Tibial nerve (tissue), 3 donors: Measurements from ENCODE around the gene WARS2.

ENCODE experiments used
- CTCF ChIP-seq, 5 experiments: fragments of 200-600 bp in 3 of 5; fragments of 450-650 bp in 2 of 5; sonication (generic) in 3 of 5; IDR thresholded peaks; one replicate each; pipeline ENCODE4 v1.5.1; 2016 to 2019; ENCODE audit warnings: antibody characterized with exemption in 5 of 5, mild to moderate bottlenecking in 3 of 5, moderate library complexity in 2 of 5
- POLR2A ChIP-seq, 2 donors: fragments of 450-650 bp; IDR thresholded peaks; one replicate each; pipeline ENCODE4 v1.6.1; 2017; ENCODE audit warnings: antibody characterized with exemption in 2 of 2, mild to moderate bottlenecking in 2 of 2, moderate library complexity in 2 of 2

- TF ChIP-seq POLR2A (IDR thresholded peaks at IDR 0.05) (no peak), CTCF (IDR thresholded peaks at IDR 0.05) (no peak)
Observed at GRCh38 chr1:119027759-119028158, 112.7 kb downstream of the WARS2 start.
